HepG2 (cell line): ENCODE measurements around the gene SYT11.
"Not testable (repeated sequence)": the region's sequence is repeated elsewhere in the genome, so short reads cannot be mapped to it uniquely, and the experiment has no call there.

Experiments used
- RAD21 ChIP-seq: fragments of 450-650 bp; formaldehyde crosslinking; IDR thresholded peaks from 2 replicates; pipeline ENCODE4 v1.5.0; 2020; ENCODE audit warnings: mild to moderate bottlenecking
- RFX5 ChIP-seq: IDR thresholded peaks from 2 replicates; pipeline ENCODE4 v1.6.1; 2011; ENCODE audit warnings: low read depth, low read length, improper control_type of control experiment
- SMC3 ChIP-seq: IDR thresholded peaks from 2 replicates; pipeline ENCODE4 v1.6.1; 2011; ENCODE audit warnings: low read length, improper control_type of control experiment
- THRA ChIP-seq: sonication (generic); formaldehyde crosslinking; IDR thresholded peaks from 2 replicates; pipeline ENCODE4 v1.4.0; 2020; ENCODE audit warnings: missing genetic modification reagents, borderline replicate concordance
- YY1 ChIP-seq: IDR thresholded peaks from 2 replicates; pipeline ENCODE4 v1.6.1; 2011; ENCODE audit warnings: low read length, low read depth, moderate library complexity, mild to moderate bottlenecking; ENCODE audit not compliant: insufficient read depth, insufficient replicate concordance
- ZNF33B ChIP-seq: sonication (generic); formaldehyde crosslinking; IDR thresholded peaks from 2 replicates; pipeline ENCODE4 v1.5.1; 2020; ENCODE audit warnings: mild to moderate bottlenecking, missing genetic modification reagents
- TF ChIP-seq, protein P1 (sequence below): IDR thresholded peaks from 2 replicates; pipeline ENCODE4 v1.6.1; 2012; ENCODE audit warnings: inconsistent platforms

DNA sequence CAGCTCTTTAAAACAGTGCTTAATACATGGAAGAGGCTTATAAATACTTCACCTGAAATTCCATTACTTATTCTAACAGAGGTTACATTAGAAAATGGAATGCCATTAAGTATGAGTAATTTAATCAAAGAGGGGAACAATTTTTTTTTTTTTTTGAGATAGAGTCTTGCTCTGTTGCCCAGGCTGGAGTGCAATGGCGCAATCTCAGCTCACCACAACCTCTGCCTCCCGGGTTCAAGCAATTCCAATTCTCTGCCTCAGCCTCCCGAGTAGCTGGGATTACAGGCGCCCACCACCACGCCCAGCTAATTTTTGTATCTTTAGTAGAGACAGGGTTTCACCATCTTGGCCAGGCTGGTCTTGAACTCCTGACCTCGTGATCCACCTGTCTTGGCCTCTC, 36.2 kb downstream of the SYT11 start:
- not testable (repeated sequence) for TF ChIP-seq RFX5; ZNF33B (CRISPR knock-in tag); THRA (CRISPR knock-in tag); SMC3; RAD21 (CRISPR knock-in tag); YY1
- TF ChIP-seq, protein P1, sequence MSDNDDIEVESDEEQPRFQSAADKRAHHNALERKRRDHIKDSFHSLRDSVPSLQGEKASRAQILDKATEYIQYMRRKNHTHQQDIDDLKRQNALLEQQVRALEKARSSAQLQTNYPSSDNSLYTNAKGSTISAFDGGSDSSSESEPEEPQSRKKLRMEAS, result not testable (repeated sequence)
